D721Med (cell line): ENCODE results near the gene ALDH5A1.

Experiments
- DNase-seq: peaks from one replicate; pipeline ENCODE4 v3.0.0; 2011; ENCODE audit warnings: low spot score; ENCODE audit not compliant: insufficient read length
- FAIRE-seq: peaks from 2 replicates; lab custom pipeline; 2011; peaks lifted over from hg19 to GRCh38; lab: Jason Lieb, UNC
- CTCF ChIP-seq: IDR thresholded peaks from 2 replicates; pipeline ENCODE4 v1.5.1; 2012; ENCODE audit warnings: mild to moderate bottlenecking, control low read depth; ENCODE audit not compliant: insufficient read depth; ENCODE audit errors: missing control alignments

The ALDH5A1 gene

GRCh38 chr6:24537082-24537699, 42.4 kb downstream of the ALDH5A1 start:
- FAIRE-seq (no peak), DNase-seq (no peak)
- TF ChIP-seq CTCF, result no peak

- FAIRE-seq (no peak), DNase-seq (no peak)
- TF ChIP-seq CTCF, result no peak
Observed at GRCh38 chr6:24537771-24538385, 43.1 kb downstream of the ALDH5A1 start.

GRCh38 chr6:24539416-24539815, 44.6 kb downstream of the ALDH5A1 start:
- DNase-seq (no peak), FAIRE-seq (no peak)
- TF ChIP-seq CTCF, result no peak

- TF ChIP-seq CTCF, result no peak
- DNase-seq (no peak), FAIRE-seq (no peak)
Observed at GRCh38 chr6:24540197-24540596, 45.4 kb downstream of the ALDH5A1 start.

GRCh38 chr6:24543683-24544082, 48.9 kb downstream of the ALDH5A1 start:
- TF ChIP-seq CTCF, result no peak
- FAIRE-seq, result no peak
- DNase-seq, result no peak

GRCh38 chr6:24545183-24545582, 50.4 kb downstream of the ALDH5A1 start:
- TF ChIP-seq CTCF, result no peak
- DNase-seq, result no peak
- no peak for FAIRE-seq

- DNase-seq (no peak), FAIRE-seq (no peak)
- no peak for TF ChIP-seq CTCF
Observed at GRCh38 chr6:24545691-24546090, 50.9 kb downstream of the ALDH5A1 start.
